HG02678 (cell line): Measurements from ENCODE around the gene CHRNA10.

ENCODE experiments used
- ATAC-seq: cut with Tn5 transposase; IDR thresholded peaks from one replicate; pipeline ENCODE4 v1.9.1; 2021; ENCODE audit warnings: mild to moderate bottlenecking, moderate library complexity; ENCODE audit not compliant: unreplicated experiment

Gene CHRNA10

DNA sequence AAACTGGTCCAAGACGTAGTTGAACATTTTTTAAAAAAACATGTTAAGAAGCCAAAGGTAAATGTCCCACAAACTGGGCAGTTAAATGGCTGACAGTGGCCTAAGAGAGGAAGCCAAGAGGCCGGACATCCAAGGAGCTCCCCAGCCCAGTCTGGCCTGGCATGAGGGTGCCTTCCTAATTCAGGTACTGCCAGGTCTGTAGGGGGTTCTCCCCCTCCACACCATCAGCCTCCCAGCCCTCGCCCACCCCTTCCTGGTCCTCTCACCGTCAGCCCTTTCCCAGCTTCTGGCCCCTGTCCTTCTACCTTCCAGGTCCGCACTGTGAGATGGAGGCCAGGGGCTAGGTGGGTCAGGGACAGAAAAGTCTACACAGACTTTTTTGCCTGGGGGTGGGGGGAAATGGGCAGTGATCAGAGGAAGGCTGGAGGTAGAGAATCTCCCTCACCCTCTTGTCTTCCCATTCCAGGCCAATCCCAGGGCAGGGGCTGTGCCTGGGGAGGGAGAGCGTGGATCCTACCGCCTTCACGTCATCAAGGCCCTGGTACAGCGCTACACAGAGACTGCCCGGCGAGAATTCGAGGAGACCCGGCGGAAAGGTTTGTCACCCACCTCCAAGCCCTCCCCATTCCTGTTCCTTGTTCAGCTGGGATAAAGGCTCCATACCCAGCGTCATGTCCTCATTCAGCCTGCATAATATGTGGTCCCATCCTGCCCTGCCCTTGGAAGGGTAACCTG, 35.4 kb downstream of the CHRNA10 start:
- ATAC-seq = no peak

DNA sequence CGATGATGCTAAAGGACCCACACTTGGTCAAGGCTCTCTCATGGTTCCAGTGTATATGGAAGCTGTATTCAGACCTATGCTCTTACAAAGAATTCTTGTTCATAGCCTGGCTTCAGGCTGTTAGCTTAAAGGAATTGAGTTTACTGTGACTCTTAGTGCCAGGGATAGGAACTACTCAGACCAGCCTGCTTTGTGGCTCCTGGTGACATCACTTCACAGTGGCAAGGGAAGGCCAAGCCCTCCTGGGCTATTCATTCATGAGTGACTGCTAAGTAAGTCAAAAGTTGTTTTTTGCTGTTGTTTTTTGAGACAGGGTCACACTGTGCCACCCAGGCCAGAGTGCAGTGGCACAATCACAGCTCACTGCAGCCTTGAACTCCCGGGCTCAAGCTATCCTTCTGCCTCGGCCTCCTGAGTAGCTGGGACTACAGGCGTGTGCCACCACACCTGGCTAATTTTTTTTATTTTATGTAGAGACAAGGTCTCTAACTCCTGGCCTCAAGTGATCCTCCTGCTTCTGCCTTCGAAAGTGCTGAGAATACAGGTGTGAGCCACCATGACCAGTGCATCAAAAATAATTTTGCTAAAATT, 39.0 kb downstream of the CHRNA10 start:
- ATAC-seq = no peak

DNA sequence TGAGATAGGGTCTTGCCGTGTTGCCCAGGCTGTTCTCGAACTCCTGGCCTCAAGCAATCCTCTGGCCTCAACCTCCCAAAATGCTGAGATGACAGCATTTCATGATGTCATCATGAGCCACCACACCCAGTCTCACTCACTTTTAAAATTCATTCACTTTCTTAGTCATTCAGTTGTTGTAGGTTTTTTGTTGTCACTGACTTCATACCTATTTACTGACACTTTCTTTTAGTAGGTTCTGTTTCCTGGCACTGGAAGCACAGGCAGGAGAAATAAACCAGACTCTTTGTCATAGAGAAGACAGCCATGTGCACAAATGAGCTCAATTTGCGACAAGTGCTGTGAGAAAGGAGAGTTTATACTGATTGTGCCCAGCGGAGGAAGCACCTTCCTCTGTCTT, 39.9 kb downstream of the CHRNA10 start:
- ATAC-seq = no peak

DNA sequence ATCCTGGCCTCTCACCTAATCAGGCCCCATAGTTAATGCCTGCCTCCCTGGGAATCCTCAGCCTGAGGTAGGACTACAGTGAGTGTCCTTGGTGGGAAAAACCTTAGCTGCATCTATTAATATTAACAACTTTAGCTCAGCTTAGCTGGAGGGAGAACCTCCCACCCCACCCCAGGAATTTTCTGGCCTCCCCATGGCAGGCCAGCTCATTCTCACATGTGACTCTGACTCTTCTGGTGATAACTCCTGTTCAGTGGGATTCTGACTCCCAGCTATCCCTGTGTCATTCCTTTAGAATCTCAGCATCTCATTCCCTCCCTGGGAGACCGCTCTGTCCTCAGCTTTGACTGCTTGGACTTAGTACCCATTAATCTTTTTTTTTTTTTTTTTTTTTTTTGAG, 43.9 kb downstream of the CHRNA10 start:
- no peak for ATAC-seq

DNA sequence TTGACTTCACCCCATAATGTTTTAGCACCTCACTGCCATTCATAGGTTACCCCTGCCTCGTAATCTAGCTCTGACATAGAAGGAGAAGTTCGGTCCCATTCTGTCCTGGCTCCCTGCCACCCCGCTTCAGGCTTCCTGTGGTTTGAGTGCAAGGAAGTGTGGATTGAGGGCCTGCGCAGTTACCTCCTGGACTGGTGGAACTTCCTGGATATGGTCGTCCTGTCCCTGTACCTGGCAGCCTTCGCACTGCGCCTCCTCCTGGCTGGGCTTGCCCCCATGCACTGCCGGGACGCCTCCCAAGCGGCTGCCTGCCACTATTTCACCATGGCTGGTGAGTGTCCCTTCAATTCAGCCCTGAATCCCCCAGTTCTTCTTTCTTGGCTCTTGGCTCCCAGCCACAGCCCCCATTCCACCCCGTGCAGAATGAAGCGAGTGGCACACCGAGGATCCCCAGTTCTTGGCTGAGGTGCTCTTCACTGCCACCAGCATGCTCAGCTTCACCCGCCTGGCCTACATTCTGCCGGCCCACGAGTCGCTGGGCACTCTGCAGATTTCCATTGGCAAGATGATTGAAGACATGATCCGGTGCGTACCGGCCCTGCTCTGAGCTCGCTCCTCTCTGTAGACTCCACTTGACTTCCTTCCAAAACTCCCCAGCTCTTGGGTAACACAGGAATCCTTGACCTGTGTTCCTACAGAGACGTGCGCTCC, 44.8 kb downstream of the CHRNA10 start:
- no peak for ATAC-seq

DNA sequence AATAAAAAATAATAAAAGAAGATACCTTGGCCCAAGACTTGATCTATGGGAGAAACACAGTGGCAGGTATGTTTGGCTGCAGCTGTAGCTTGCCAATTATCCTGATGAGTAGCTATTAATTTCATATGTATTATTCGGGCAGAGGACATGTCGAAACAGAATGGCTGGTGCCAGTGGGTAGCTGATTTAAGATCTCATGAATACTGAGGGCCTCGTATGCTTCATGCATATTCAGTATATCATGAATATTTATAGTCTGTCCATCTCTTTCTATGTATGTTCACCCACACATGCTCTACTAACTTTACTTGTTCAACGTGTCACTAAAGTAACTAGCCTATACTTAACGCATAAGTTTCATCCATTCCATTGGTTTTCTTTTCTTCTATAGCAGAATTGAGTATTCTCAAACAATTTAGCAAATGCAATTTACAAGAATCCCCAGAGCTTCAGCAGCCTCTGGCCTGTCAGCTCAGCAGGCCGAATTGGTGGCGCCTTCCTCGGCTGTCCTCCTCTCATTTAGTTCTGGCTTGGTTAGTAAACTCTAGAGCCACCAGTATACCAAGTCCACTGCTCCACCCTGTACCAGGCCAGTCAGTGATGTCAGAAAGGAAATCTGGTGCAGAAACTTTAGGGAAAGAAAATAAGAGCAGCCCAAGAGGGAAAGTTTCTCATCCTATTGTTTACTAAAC, 47.3 kb downstream of the CHRNA10 start:
- ATAC-seq = no peak

DNA sequence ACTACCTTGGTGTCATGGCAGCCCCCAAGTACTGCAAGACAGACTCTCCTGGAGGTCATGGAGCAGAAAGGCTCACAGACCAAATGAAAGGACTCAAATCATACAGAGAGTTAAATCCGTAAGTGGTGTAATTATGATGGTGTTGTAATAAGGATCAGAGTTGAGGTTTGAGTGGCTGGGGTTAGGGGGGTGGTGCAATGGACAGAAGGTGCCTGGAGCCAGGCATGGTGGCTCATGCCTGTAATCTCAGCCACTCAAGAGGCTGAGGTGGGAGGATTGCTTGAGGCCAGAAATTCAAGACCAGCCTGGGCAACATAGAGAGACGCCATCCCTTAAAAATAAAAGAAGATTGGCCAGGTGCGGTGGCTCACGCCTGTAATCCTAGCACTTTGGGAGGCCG, 48.1 kb downstream of the CHRNA10 start:
- no peak for ATAC-seq

DNA sequence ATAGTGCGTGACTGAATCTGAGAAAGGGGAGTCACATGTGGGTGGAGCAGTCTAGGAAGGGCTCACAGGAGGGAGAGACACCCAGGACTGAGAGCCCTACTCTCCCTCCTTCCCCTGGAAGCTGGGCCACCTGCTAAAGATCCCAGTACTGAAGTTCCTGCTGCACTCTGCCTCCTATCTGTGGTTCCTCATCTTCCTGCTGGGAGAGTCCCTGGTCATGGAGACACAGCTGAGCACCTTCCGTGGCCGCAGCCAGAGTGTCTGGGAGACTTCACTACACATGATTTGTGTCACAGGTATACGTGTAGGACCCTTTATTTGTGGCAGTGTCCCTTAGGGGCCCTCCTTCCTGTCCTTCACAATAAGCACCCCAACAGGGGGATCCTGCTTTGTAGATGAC, 48.7 kb downstream of the CHRNA10 start:
- ATAC-seq = no peak

DNA sequence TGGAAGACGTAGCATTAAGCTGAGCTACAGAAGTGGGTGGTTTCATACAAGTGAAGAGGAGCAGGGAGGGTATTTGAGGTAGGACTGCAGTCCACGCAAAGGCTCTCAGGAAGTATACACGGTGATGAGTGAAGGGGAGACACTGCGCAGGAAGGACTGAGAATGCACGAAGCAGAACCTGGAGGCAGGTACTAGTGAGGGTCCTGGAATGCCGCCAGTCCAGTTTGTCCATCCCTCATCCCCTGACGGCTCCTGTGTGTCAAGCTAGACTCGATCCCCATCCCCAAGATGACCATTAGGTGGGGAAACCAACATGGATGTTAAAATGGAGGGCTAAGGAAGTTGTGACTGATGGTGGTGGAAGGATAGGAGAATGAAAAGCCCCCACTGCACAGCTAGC, 53.2 kb downstream of the CHRNA10 start:
- ATAC-seq = no peak

DNA sequence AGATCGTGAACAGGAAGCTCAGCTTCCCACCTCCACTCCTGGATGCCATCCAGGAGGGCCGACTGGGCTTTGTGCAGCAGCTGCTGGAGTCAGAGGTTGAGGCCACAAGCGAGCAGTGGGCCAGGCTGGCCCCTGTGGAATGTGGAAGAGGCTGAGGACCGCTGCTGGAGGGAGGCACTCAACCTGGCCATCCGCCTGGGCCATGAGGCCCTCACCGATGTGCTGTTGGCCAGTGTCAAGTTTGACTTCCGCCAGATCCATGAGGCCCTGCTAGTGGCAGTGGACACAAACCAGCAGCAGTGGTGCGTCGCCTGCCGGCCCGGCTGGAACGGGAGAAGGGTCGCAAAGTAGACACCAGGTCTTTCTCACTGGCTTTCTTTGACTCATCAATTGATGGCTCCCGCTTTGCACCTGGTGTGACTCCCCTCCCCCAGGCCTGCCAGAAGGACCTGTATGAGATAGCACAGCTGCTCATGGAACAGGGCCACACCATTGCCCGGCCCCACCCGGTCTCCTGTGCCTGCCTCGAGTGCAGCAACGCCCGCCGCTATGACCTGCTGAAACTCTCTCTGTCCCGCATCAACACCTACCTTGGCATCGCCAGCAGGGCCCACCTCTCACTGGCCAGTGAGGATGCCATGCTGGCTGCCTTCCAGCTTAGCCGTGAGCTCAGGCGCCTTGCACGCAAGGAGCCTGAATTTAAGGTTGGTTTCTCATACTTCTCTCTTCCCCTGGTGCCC, 54.3 kb downstream of the CHRNA10 start:
- no peak for ATAC-seq

DNA sequence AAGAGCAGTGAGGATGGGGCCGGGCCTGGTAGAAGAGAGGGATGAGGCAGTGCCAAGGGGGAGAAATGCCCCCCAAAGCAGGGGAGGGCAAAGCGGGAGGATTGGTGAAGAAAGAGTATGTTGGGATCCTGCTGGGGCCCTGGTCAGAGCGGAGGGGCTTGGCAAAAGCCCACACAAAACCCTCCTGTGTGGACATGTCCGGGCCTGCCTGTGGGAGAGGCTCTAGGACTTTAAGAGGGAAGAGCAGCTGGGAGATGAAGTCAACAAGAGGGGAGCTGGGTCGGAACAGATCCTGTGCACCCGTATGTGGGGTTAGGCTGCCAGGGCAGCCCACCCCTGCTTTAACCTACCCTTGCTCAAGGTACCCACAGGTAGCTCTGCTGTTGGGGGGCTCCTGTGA, 55.2 kb downstream of the CHRNA10 start:
- no peak for ATAC-seq
